SK-N-SH (cell line): ENCODE measurements around the gene SLC2A10. TPM values are rescaled to one million over a fixed set of nuclear protein-coding genes. Genes with fewer than 3 reads are reported as not detected.

ENCODE experiments used
- CTCF ChIA-PET: fragments of 300-600, 350-600 bp; formaldehyde crosslinking; extraction: SDS; loops from one replicate; lab custom pipeline; 2021; lab: Yijun Ruan, JAX
- POLR2A ChIA-PET: fragments of 350-600 bp; sonication (Branson Sonifier 250); formaldehyde crosslinking; extraction: SDS; loops from one replicate; lab custom pipeline; 2020; ENCODE audit warnings: antibody characterized with exemption, inconsistent platforms; lab: Yijun Ruan, JAX
- DNase-seq: peaks from one replicate; pipeline ENCODE4 v3.0.0; 2012
- H2AFZ ChIP-seq: fragments of 200-600 bp; sonication (generic); 2 replicates; pipeline ENCODE4 v1.8.1; 2016; ENCODE audit warnings: antibody characterized with exemption, mild to moderate bottlenecking, low read depth
- H3F3A ChIP-seq: fragments of 200-600 bp; sonication (generic); replicated peaks from 2 replicates; pipeline ENCODE3; 2016; ENCODE audit warnings: antibody characterized with exemption, mild to moderate bottlenecking; ENCODE audit not compliant: insufficient read depth
- H3K27ac ChIP-seq, 2 experiments: fragments of 200-500 bp in 1 of 2; fragments of 200-600 bp in 1 of 2; sonication (Bioruptor generic) in 1 of 2; sonication (generic), shearing (Covaris generic) in 1 of 2; 2 replicates each; pipeline versions ENCODE4 v1.5.1 to v1.6.1; 2014 to 2016; ENCODE audit warnings: low read depth in 2 of 2, inconsistent platforms in 1 of 2, low read length in 1 of 2, mild to moderate bottlenecking in 1 of 2, mixed read lengths in 1 of 2
- H3K27me3 ChIP-seq: fragments of 200-600 bp; sonication (generic), shearing (Covaris generic); 2 replicates; pipeline ENCODE4 v1.6.1; 2016; ENCODE audit warnings: mixed run types; ENCODE audit not compliant: insufficient read depth
- H3K36me3 ChIP-seq, 2 experiments: fragments of 200-500 bp in 1 of 2; fragments of 200-600 bp in 1 of 2; sonication (Bioruptor generic) in 1 of 2; sonication (generic) in 1 of 2; replicated peaks in 1 of 2; 2 replicates each; pipeline versions ENCODE3 to v1.5.1; 2014 to 2016; ENCODE audit warnings: low read length in 1 of 2, mild to moderate bottlenecking in 1 of 2; ENCODE audit not compliant: insufficient read depth in 2 of 2, control insufficient read depth in 1 of 2
- H3K4me1 ChIP-seq, 2 experiments: fragments of 200-500 bp in 1 of 2; fragments of 200-600 bp in 1 of 2; sonication (Bioruptor generic) in 1 of 2; sonication (generic), shearing (Covaris generic) in 1 of 2; 2 replicates each; pipeline versions ENCODE4 v1.5.1 to v1.6.1; 2014 to 2016; ENCODE audit warnings: low read depth in 1 of 2, low read length in 1 of 2, mixed run types in 1 of 2; ENCODE audit not compliant: insufficient read depth in 2 of 2, control insufficient read depth in 1 of 2
- H3K4me2 ChIP-seq: fragments of 200-600 bp; sonication (generic), shearing (Covaris generic); 2 replicates; pipeline ENCODE4 v1.6.1; 2017; ENCODE audit warnings: mixed run types
- H3K4me3 ChIP-seq, 2 experiments: fragments of 200-500 bp in 1 of 2; fragments of 200-600 bp in 1 of 2; sonication (Bioruptor generic) in 1 of 2; sonication (generic), shearing (Covaris generic) in 1 of 2; 2 replicates each; pipeline versions ENCODE4 v1.5.1 to v1.8.1; 2014 to 2016; ENCODE audit warnings: low read depth in 2 of 2, inconsistent platforms in 1 of 2, low read length in 1 of 2, mild to moderate bottlenecking in 1 of 2, mixed read lengths in 1 of 2, moderate library complexity in 1 of 2
- H3K79me2 ChIP-seq: fragments of 200-600 bp; sonication (generic); 2 replicates; pipeline ENCODE4 v1.8.1; 2017; ENCODE audit warnings: mild to moderate bottlenecking; ENCODE audit not compliant: insufficient read depth
- H3K9ac ChIP-seq: fragments of 200-600 bp; sonication (generic); 2 replicates; pipeline ENCODE4 v1.6.1; 2017; ENCODE audit warnings: mixed run types
- H3K9me2 ChIP-seq: fragments of 200-600 bp; sonication (generic); 2 replicates; pipeline ENCODE4 v1.6.1; 2017; ENCODE audit warnings: mixed run types
- H3K9me3 ChIP-seq: fragments of 200-600 bp; sonication (generic); 2 replicates; pipeline ENCODE4 v1.6.1; 2017; ENCODE audit warnings: mixed run types, mild to moderate bottlenecking, moderate library complexity
- H4K20me1 ChIP-seq: fragments of 200-600 bp; sonication (generic); 2 replicates; pipeline ENCODE4 v1.6.1; 2017; ENCODE audit warnings: mild to moderate bottlenecking, mixed run types; ENCODE audit not compliant: insufficient read depth
- CHD2 ChIP-seq: fragments of 150-350 bp; IDR thresholded peaks from 2 replicates; pipeline ENCODE4 v1.6.1; 2018; ENCODE audit warnings: low read length; ENCODE audit not compliant: partially characterized antibody
- CTCF ChIP-seq: fragments of 200-600 bp; sonication (generic); IDR thresholded peaks from 2 replicates; pipeline ENCODE4 v1.6.1; 2017; ENCODE audit warnings: antibody characterized with exemption, mild to moderate bottlenecking, moderate library complexity
- ELF1 ChIP-seq: IDR thresholded peaks from 2 replicates; pipeline ENCODE4 v1.4.0; 2012
- EP300 ChIP-seq, 2 experiments: IDR thresholded peaks; 2 replicates each; pipeline versions ENCODE4 v1.4.0 to v1.6.1; 2012; ENCODE audit warnings: borderline replicate concordance in 1 of 2, low read depth in 1 of 2, low read length in 1 of 2
- EZH2phosphoT487 ChIP-seq: fragments of 200-600 bp; sonication (generic); IDR thresholded peaks from 2 replicates; pipeline ENCODE4 v1.6.1; 2017; ENCODE audit warnings: low read depth, mixed run types, mild to moderate bottlenecking, antibody characterized with exemption, moderate library complexity, borderline replicate concordance
- FOSL2 ChIP-seq: IDR thresholded peaks from 2 replicates; pipeline ENCODE4 v1.4.0; 2012; ENCODE audit warnings: low read depth, mild to moderate bottlenecking, moderate library complexity, borderline replicate concordance
- FOXJ3 ChIP-seq: sonication (generic); formaldehyde crosslinking; IDR thresholded peaks from 2 replicates; pipeline ENCODE4 v1.5.1; 2020; ENCODE audit warnings: mild to moderate bottlenecking, missing genetic modification reagents
- GABPA ChIP-seq: IDR thresholded peaks from 2 replicates; pipeline ENCODE4 v1.4.0; 2012; ENCODE audit warnings: low read depth, mild to moderate bottlenecking
- IRF3 ChIP-seq: fragments of 150-350 bp; IDR thresholded peaks from 2 replicates; pipeline ENCODE4 v1.6.1; 2016; ENCODE audit warnings: mild to moderate bottlenecking, low read depth, low read length
- MAX ChIP-seq: IDR thresholded peaks from 2 replicates; pipeline ENCODE4 v1.4.0; 2012; ENCODE audit warnings: low read depth
- MEF2A ChIP-seq: IDR thresholded peaks from 2 replicates; pipeline ENCODE4 v1.4.0; 2012; ENCODE audit warnings: low read depth, borderline replicate concordance
- MXI1 ChIP-seq: IDR thresholded peaks from 2 replicates; pipeline ENCODE4 v1.6.1; 2012; ENCODE audit warnings: mild to moderate bottlenecking, low read depth, low read length, improper control_type of control experiment
- NRF1 ChIP-seq: IDR thresholded peaks from 2 replicates; pipeline ENCODE4 v1.6.1; 2012; ENCODE audit warnings: low read depth, mild to moderate bottlenecking, low read length
- PBX3 ChIP-seq: IDR thresholded peaks from 2 replicates; pipeline ENCODE4; 2012
- POLR2AphosphoS5 ChIP-seq: IDR thresholded peaks from 2 replicates; pipeline ENCODE4 v1.6.1; 2012; ENCODE audit warnings: low read depth, low read length
- RCOR1 ChIP-seq: fragments of 150-350 bp; IDR thresholded peaks from 2 replicates; pipeline ENCODE4 v1.6.1; 2017; ENCODE audit warnings: antibody characterized with exemption, low read length
- REST ChIP-seq: IDR thresholded peaks from 2 replicates; pipeline ENCODE4 v1.6.1; 2012; ENCODE audit warnings: mild to moderate bottlenecking, low read depth, low read length, moderate library complexity
- RXRA ChIP-seq: IDR thresholded peaks from 2 replicates; pipeline ENCODE4 v1.4.0; 2012; ENCODE audit warnings: low read depth, mild to moderate bottlenecking, borderline replicate concordance
- SMC3 ChIP-seq: IDR thresholded peaks from 2 replicates; pipeline ENCODE4 v1.6.1; 2012; ENCODE audit warnings: low read depth, low read length, improper control_type of control experiment
- TEAD4 ChIP-seq: IDR thresholded peaks from 2 replicates; pipeline ENCODE4 v1.4.0; 2012; ENCODE audit warnings: mild to moderate bottlenecking, borderline replicate concordance; ENCODE audit not compliant: insufficient read depth
- ZBTB33 ChIP-seq: IDR thresholded peaks from 2 replicates; pipeline ENCODE4 v1.4.0; 2012; ENCODE audit warnings: low read depth, borderline replicate concordance
- WGBS: methylation state at CpG from one replicate; pipeline ENCODE4 v1.1.6; 2017; ENCODE audit warnings: low lambda C conversion rate; 5-methylcytosine and 5-hydroxymethylcytosine counted together
- polyA plus RNA-seq, 3 experiments: library from polyadenylated mRNA; depleted of rRNA; stranded (reverse); fragments of >200 nt; gene quantifications; 2 replicates each; pipeline ENCODE4 v1.2.3, GENCODE V29; 2012

The SLC2A10 gene
- polyA plus RNA-seq, 1 of the 3 experiments (the other 2 are of a cell fraction), result 12.6 TPM

GRCh38 chr20:46771195-46771588 lies 61.7 kb downstream of the SLC2A10 start (continued):
- TF ChIP-seq TEAD4, result no peak
- TF ChIP-seq NRF1, result no peak
- TF ChIP-seq FOXJ3 (CRISPR knock-in tag), result no peak
- no peak for TF ChIP-seq FOSL2
- TF ChIP-seq PBX3, result no peak
- TF ChIP-seq ELF1, result no peak
- no peak for TF ChIP-seq SMC3
- TF ChIP-seq GABPA, result no peak
- TF ChIP-seq ZBTB33, result no peak
- TF ChIP-seq, all 33 proteins: peak for 0

- DNase-seq, result no peak
- ChIA-PET POLR2A (no interaction called here), CTCF (interaction anchor here (1.7 kb wide), 1 partner anchor 9 kb away, joined by 4 read pairs; no protein-coding TSS in a partner anchor)
- WGBS, result 88% methylated on average over 10 of the region's 10 CpGs
- no peak overlapping the region for H3K27ac ChIP-seq
- H3K27me3 ChIP-seq, result peaks cover 6% of the 10 kb centered on the region; the same call in 1 of the 2 replicates
- H3K36me3 ChIP-seq, result no peaks in the 10 kb centered on the region
- no peaks in the 10 kb centered on the region for H4K20me1 ChIP-seq
- no peak overlapping the region for H3K9ac ChIP-seq
- no peak overlapping the region for H3K4me2 ChIP-seq
- H3K4me3 ChIP-seq, result no peak overlapping the region
- no peaks in the 10 kb centered on the region for H3K79me2 ChIP-seq
- no peaks in the 10 kb centered on the region for H3K9me2 ChIP-seq
- H3K9me3 ChIP-seq, result no peaks in the 10 kb centered on the region
- no peak overlapping the region for H2AFZ ChIP-seq
- H3F3A ChIP-seq, result no peaks in the 10 kb centered on the region
- H3K4me1 ChIP-seq, result peaks cover 0 to 3% of the 10 kb centered on the region in 2 experiments; a peak in 1 of 4 replicates
- TF ChIP-seq CHD2 (no peak), RCOR1 (no peak), IRF3 (no peak), MEF2A (no peak), REST (no peak), MXI1 (no peak), EZH2phosphoT487 (no peak), POLR2AphosphoS5 (no peak), EP300 (IDR thresholded peaks at IDR 0.05; ENCODE audit: borderline replicate concordance in 1 of 2, low read depth in 1 of 2, low read length in 1 of 2) (no peak), CTCF (no peak), RXRA (no peak), MAX (no peak), PBX3 (no peak)
Measured at GRCh38 chr20:46772901-46773300, 63.5 kb downstream of the SLC2A10 start.
